SKM-1 (cell line): ENCODE data around the gene SRSF3.
"Not testable (repeated sequence)": the region's sequence is repeated elsewhere in the genome, so short reads cannot be mapped to it uniquely, and the experiment has no call there.

Experiments
- DNase-seq: peaks from one replicate; lab custom pipeline; 2025; ENCODE audit not compliant: unreplicated experiment; lab: John Stamatoyannopoulos, UW

Gene SRSF3

GRCh38 chr6:36594029-36594815 is at the start of gene SRSF3:
SRSF3 (plus strand) TSS chr6:36594362; CDS start chr6:36596763, 2,401 bp downstream.
- peak; percentile 98 for DNase-seq

GRCh38 chr6:36545767-36546307 is 48.3 kb upstream of the SRSF3 start:
- no peak for DNase-seq

GRCh38 chr6:36546308-36546919 is 47.7 kb upstream of the SRSF3 start:
- no peak for DNase-seq

- peak; percentile 78 for DNase-seq
Observed at GRCh38 chr6:36546920-36547645, 47.1 kb upstream of the SRSF3 start, which contains the start of gene STK38. STK38 (minus strand) TSS chr6:36547479; CDS start chr6:36540202, 7,277 bp downstream.

DNA sequence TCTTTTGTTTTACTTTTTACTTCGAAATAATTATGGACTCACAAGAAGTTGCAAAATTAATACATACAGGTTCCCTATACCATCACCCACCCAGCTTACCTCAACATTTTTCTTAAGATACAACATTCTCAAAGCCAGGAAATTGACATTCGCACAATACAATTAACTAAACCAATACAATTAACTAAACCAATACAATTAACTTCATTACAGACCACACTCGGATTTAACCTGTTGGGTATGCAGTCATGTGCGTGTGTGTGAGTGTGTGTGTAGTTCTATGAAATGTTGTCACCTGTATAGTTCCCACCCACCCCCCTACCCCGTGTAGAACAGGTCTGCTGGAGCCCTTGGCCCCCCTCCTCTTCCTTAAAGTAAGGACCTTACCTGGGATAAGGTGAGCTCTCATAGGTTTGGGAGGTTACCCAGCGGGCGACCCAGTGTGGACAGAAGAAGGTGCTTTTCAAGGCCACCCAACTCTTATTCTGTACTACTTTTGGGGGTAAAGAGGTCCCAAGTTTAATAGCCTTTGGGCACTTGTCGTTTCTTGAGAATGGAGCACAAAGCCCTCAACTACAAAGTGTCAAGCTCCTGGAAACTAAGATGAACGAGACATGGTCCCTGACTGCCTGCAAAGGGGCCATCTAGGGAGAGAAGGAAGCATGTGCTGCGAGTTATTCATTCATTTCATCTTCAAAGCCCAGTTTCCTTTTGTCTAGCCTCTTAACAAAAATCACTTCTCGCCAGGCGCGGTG is 46.3 kb upstream of the SRSF3 start:
- DNase-seq: no peak

- no peak for DNase-seq
Observed at GRCh38 chr6:36548401-36548743, 45.8 kb upstream of the SRSF3 start.

GRCh38 chr6:36550473-36551000 is 43.6 kb upstream of the SRSF3 start:
- DNase-seq: no peak

GRCh38 chr6:36555750-36556252 is 38.4 kb upstream of the SRSF3 start:
- no peak for DNase-seq

DNA sequence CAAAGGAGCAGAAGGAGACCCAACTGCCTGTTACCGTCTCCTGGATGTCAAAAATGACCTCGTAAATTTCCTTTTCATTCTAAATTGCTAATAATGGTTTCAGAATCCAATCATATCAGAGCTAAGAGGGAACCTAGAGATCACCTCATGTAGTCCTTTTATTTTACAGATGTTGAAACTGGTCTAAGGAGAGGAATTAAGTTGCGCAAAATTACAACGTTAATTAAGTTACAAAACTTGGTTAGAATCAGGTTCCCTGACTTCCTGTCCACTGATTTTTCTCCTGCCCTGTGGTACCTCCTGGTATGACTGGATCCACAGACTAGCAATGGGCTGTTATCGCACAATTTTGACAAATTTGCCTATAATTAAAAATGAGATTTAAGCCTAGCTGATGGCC is 37.9 kb upstream of the SRSF3 start:
- DNase-seq: no peak

- DNase-seq: no peak
Observed at GRCh38 chr6:36559011-36559793, 35.0 kb upstream of the SRSF3 start.

DNA sequence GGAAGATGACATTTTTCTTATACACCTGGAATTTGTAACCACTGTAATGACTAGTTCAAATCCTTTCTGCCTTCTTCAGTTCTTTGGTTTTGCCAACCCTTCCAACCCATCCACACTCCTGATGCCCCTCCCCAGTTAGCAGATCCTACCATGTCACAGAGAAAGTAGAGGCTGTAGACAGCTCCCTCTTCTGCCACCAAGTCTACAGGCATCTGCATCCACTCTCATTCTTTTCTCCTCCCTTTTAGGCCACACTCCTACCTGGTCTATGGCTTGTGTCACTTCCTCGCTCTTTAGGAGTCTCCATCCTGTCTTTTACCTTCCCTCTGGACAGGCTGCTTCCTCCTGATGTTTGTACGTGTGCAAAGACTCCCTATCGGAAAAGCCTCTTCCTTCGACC is 33.3 kb upstream of the SRSF3 start:
- no peak for DNase-seq

- no peak for DNase-seq
Observed at GRCh38 chr6:36563237-36563927, 30.8 kb upstream of the SRSF3 start.

DNA sequence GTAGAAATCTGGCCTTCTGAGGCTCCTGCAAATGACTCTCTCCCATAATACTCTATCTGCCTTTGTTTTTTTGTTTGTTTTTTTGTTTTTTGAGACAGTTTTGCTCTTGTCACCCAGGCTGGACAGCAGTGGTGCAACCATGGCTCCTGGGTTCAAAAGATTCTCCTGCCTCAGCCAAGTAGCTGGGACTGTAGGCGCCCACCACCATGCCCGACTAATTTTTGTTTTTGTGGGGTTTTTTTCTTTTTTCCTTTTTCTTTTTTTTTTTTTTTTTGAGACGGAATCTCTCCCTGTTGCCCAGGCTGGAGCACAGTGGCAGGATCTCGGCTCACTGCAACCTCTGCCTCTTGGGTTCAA is 30.3 kb upstream of the SRSF3 start:
- no peak for DNase-seq

DNA sequence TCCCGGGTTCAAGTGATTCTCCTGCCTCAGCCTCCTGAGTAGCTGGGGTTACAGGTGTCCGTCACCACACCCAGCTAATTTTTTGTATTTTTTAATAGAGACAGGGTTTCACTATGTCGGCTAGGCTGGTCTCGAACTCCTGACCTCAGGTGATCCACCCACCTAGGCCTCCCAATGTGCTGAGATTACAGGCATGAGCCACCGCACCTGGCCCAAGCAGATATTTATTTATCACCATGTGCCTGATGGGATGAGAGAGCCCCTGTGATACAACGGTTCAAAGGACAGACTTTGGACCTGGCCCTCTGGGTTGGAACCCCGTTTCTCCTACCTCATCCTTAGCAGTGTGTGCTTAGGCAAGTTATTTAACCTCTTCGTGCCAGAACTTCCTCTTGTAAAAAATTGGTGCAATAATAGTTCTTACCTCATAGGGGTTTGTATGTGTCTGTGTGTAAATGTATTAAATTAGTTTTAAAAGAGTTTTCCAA is 27.7 kb upstream of the SRSF3 start:
- peak; percentile 25 for DNase-seq

GRCh38 chr6:36570264-36570663 is 23.9 kb upstream of the SRSF3 start:
- DNase-seq: no peak

DNA sequence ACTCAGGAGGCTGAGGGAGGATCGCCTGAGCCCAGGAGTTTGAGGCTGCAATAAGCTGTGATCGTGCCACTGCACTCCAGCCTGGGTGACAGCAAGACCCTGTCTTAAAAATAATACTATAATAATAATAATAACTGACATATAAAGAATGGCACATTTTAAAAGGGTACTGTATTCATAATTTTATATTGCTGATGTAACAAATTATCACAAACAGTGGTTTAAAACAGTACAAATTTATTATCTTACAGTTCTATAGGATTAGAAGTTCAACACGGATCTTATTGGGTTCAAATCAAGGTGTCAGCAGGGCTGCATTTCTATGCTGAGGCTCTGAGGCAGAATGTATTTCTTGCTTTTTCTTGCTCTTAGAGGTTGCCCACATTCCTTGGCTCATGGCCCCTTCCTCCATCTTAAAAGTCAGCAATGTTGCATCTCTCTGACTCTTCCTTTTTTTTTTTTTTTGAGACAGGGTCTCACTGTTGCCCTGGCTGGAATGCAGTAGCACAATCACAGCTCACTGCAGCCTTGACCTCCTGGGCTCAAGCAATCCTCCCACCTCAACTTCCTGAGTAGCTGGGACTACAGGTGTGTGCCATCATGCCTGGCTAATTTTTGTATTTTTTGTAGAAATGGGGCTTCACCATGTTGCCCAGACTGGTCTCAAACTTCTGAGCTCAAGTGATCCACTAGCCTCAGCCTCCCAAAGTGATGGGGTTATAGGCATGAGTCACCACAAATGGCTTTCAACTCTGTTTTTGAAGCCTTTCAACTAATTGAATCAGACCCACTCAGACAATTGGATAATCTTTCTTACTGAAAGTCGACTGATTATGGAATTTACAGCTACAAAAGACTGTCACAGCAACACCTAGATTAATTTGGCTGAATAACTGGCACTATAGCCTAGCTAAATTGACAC is 22.8 kb upstream of the SRSF3 start:
- DNase-seq: no peak

DNA sequence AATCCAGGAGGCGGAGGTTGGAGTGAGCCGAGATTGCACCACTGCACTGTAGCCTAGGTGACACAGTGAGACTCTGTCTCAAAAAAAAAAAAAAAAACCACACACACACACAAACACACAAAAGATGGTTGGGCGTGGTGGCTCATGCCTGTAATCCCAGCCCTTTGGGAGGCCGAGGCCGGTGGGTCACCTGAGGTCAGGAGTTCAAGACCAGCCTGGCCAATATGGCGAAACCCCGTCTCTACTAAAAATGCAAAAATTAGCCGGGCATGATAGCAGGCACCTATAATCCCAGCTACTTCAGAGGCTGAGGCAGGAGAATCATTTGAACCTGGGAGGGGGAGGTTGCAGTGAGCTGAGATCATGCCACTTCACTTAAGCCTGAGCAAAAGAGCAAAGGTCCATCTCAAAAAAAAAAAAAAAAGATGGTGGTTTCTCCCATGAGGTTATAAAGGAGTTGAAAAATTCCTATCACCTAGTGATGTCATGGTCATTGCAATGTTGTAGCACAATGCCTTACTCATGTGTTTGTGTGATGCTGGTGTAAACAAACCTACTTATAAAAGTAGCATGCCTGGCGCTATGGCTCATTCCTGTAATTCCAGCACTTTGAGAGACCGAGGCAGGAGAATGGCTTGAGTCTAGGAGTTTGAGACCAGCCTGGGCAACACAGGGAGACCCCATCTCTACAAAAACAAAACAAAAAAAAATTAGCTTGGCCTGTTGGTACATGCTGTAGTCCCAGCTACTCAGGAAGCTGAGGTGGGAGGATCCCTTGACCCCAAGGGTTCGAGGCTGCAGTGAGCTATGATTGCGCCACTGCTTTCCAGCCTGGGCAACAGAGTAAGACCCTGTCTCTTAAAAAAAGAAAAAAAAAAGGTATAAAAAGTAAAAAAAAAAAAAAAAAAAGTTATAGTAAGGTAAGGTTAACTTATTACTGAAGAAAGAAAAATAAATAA is 21.5 kb upstream of the SRSF3 start:
- DNase-seq: not testable (repeated sequence)
